Kidney capillary endothelial cell (primary cell): ENCODE measurements around the gene KIRREL3.

Experiments
- DNase-seq: peaks from one replicate; pipeline ENCODE4 v3.0.0-alpha.2; 2018; ENCODE audit warnings: low spot score

The KIRREL3 gene

GRCh38 chr11:126830216-126830806 lies 170.3 kb downstream of the KIRREL3 start:
- no peak for DNase-seq

- DNase-seq: no peak
Measured at GRCh38 chr11:126829716-126830115, 170.9 kb downstream of the KIRREL3 start.

- DNase-seq: no peak
Measured at GRCh38 chr11:126824035-126824607, 176.4 kb downstream of the KIRREL3 start.

- DNase-seq: no peak
Measured at GRCh38 chr11:126823274-126823673, 177.3 kb downstream of the KIRREL3 start.

- no peak for DNase-seq
Measured at GRCh38 chr11:126821827-126822226, 178.7 kb downstream of the KIRREL3 start.

- no peak for DNase-seq
Measured at GRCh38 chr11:126819194-126819593, 181.4 kb downstream of the KIRREL3 start.

- DNase-seq: no peak
Measured at GRCh38 chr11:126817523-126818450, 182.8 kb downstream of the KIRREL3 start.

- peak; percentile 96 for DNase-seq
Measured at GRCh38 chr11:126817096-126817495, 183.5 kb downstream of the KIRREL3 start.

GRCh38 chr11:126816645-126817044 lies 183.9 kb downstream of the KIRREL3 start:
- peak; percentile 74 for DNase-seq

GRCh38 chr11:126815111-126815510 lies 185.5 kb downstream of the KIRREL3 start:
- peak; percentile 31 for DNase-seq

- DNase-seq: no peak
Measured at GRCh38 chr11:126810776-126811175, 189.8 kb downstream of the KIRREL3 start.

- DNase-seq: no peak
Measured at GRCh38 chr11:126809514-126810289, 190.9 kb downstream of the KIRREL3 start.

- no peak for DNase-seq
Measured at GRCh38 chr11:126808836-126809235, 191.7 kb downstream of the KIRREL3 start.

GRCh38 chr11:126808296-126808695 lies 192.3 kb downstream of the KIRREL3 start:
- DNase-seq: no peak

GRCh38 chr11:126805870-126806269 lies 194.7 kb downstream of the KIRREL3 start:
- no peak for DNase-seq

- no peak for DNase-seq
Measured at GRCh38 chr11:126804363-126804762, 196.2 kb downstream of the KIRREL3 start.

GRCh38 chr11:126800009-126800408 lies 200.6 kb downstream of the KIRREL3 start:
- no peak for DNase-seq

GRCh38 chr11:126797457-126798169 lies 203.0 kb downstream of the KIRREL3 start:
- no peak for DNase-seq

GRCh38 chr11:126793596-126793995 lies 207.0 kb downstream of the KIRREL3 start:
- no peak for DNase-seq

GRCh38 chr11:126791991-126792390 lies 208.6 kb downstream of the KIRREL3 start:
- no peak for DNase-seq

GRCh38 chr11:126791446-126791845 lies 209.1 kb downstream of the KIRREL3 start:
- no peak for DNase-seq
